NT2/D1 (cell line): Measurements from ENCODE around the gene ARHGEF6.

Source experiments
- SUZ12 ChIP-seq: IDR thresholded peaks from 2 replicates; pipeline ENCODE4 v1.6.1; 2011; ENCODE audit not compliant: insufficient read length, insufficient read depth; ENCODE audit errors: extremely low read depth
- ZNF274 ChIP-seq: IDR thresholded peaks from 2 replicates; pipeline ENCODE4 v1.6.1; 2011; ENCODE audit warnings: mild to moderate bottlenecking, low read depth, low read length

DNA sequence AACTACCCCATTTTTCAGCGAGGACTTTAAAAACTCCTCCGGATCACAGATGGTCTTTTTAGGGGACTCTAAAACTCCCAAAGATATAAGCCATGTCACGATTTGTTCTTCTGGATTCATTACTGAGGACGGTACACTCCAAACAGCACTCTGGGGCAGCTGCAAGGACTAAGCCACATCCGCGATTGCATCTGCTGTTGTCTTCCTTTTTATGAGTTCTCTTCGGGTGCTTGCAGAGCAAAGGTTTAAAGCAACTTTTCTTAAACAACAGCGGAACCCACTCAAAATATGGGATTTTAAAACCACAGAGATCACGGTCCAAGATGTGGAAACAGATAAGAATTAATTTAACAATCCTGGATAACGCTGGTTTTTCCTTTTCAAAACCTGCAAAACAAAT is at the start of gene ARHGEF6:
- TF ChIP-seq ZNF274: no peak
- TF ChIP-seq SUZ12: no peak
